ENCODE data around the gene POU2F1.

POU2F1 gene

GRCh38 chr1:167375949-167376348 is 155.3 kb downstream of the POU2F1 start:
- DNase-seq: no peak

GRCh38 chr1:167387251-167387910 is 166.7 kb downstream of the POU2F1 start:
- DNase-seq: no peak

GRCh38 chr1:167388976-167389375 is 168.3 kb downstream of the POU2F1 start:
- DNase-seq: no peak

GRCh38 chr1:167392200-167392696 is 171.6 kb downstream of the POU2F1 start:
- no peak for DNase-seq

GRCh38 chr1:167400359-167400953 is 179.8 kb downstream of the POU2F1 start:
- DNase-seq: no peak

GRCh38 chr1:167401260-167401873 is 180.7 kb downstream of the POU2F1 start:
- peak; percentile 30 for DNase-seq

- no peak for DNase-seq
Measured at GRCh38 chr1:167404161-167404888, 183.6 kb downstream of the POU2F1 start.

- no peak for DNase-seq
Measured at GRCh38 chr1:167404908-167405307, 184.2 kb downstream of the POU2F1 start.

GRCh38 chr1:167408355-167408754 is 187.7 kb downstream of the POU2F1 start:
- DNase-seq: no peak

GRCh38 chr1:167409183-167409582 is 188.5 kb downstream of the POU2F1 start:
- DNase-seq: no peak

- no peak for DNase-seq
Measured at GRCh38 chr1:167412072-167412471, 191.4 kb downstream of the POU2F1 start.

- DNase-seq: no peak
Measured at GRCh38 chr1:167412920-167413319, 192.2 kb downstream of the POU2F1 start.

GRCh38 chr1:167413328-167413727 is 192.6 kb downstream of the POU2F1 start:
- DNase-seq: no peak

- DNase-seq: no peak
Measured at GRCh38 chr1:167416506-167416905, 195.8 kb downstream of the POU2F1 start.

- DNase-seq: no peak
Measured at GRCh38 chr1:167418391-167418790, 197.7 kb downstream of the POU2F1 start.

- no peak for DNase-seq
Measured at GRCh38 chr1:167419245-167419644, 198.6 kb downstream of the POU2F1 start.

GRCh38 chr1:167420510-167420909 is 199.8 kb downstream of the POU2F1 start:
- no peak for DNase-seq

GRCh38 chr1:167423684-167424619 is 203.3 kb downstream of the POU2F1 start:
- DNase-seq: no peak

GRCh38 chr1:167425482-167425881 is 204.8 kb downstream of the POU2F1 start:
- no peak for DNase-seq

GRCh38 chr1:167426716-167427115 is 206.0 kb downstream of the POU2F1 start:
- no peak for DNase-seq

GRCh38 chr1:167427848-167428247 is 207.2 kb downstream of the POU2F1 start:
- DNase-seq: no peak

GRCh38 chr1:167428395-167428794 is 207.7 kb downstream of the POU2F1 start:
- DNase-seq: no peak

Data from NCI-H2081 treated with DMSO at 0.1 percent for 48 hours (cell line).